HG03103 (cell line): ENCODE data around the gene EIF4H.
"Not testable (repeated sequence)": the region's sequence is repeated elsewhere in the genome, so short reads cannot be mapped to it uniquely, and the experiment has no call there.

ENCODE experiments used
- ATAC-seq: cut with Tn5 transposase; IDR thresholded peaks from one replicate; pipeline ENCODE4 v1.9.1; 2021; ENCODE audit warnings: low read depth; ENCODE audit not compliant: unreplicated experiment

EIF4H gene

GRCh38 chr7:74195968-74196654, 22.0 kb downstream of the EIF4H start:
- not testable (repeated sequence) for ATAC-seq

- ATAC-seq, result no peak
These were observed 23.4 kb downstream of the EIF4H start for GRCh38 chr7:74197449-74198124.

GRCh38 chr7:74199551-74200355, 25.6 kb downstream of the EIF4H start:
- no peak for ATAC-seq

GRCh38 chr7:74202841-74203556, 28.8 kb downstream of the EIF4H start:
- ATAC-seq, result no peak

- no peak for ATAC-seq
These were observed 29.9 kb downstream of the EIF4H start for GRCh38 chr7:74203956-74204618.

- ATAC-seq, result not testable (repeated sequence)
These were observed 31.9 kb downstream of the EIF4H start for GRCh38 chr7:74206052-74206451.

- ATAC-seq, result no peak
These were observed 32.5 kb downstream of the EIF4H start for GRCh38 chr7:74206589-74207120.

- ATAC-seq, result no peak
These were observed 33.4 kb downstream of the EIF4H start for GRCh38 chr7:74207586-74207985.

- not testable (repeated sequence) for ATAC-seq
These were observed 34.1 kb downstream of the EIF4H start for GRCh38 chr7:74208241-74208640.

- ATAC-seq, result no peak
These were observed 38.5 kb downstream of the EIF4H start for GRCh38 chr7:74212661-74213060.

- ATAC-seq, result no peak
These were observed 40.9 kb downstream of the EIF4H start for GRCh38 chr7:74214816-74215630.

- no peak for ATAC-seq
These were observed 41.8 kb downstream of the EIF4H start for GRCh38 chr7:74215921-74216320.

GRCh38 chr7:74216361-74216761, 42.2 kb downstream of the EIF4H start:
- ATAC-seq, result no peak

GRCh38 chr7:74217455-74218342, 43.5 kb downstream of the EIF4H start:
- no peak for ATAC-seq

- ATAC-seq, result no peak
These were observed 44.2 kb downstream of the EIF4H start for GRCh38 chr7:74218343-74218698.

- ATAC-seq, result no peak
These were observed 45.3 kb downstream of the EIF4H start for GRCh38 chr7:74219416-74219815.

- no peak for ATAC-seq
These were observed 46.1 kb downstream of the EIF4H start for GRCh38 chr7:74220229-74220628.

- ATAC-seq, result no peak
These were observed 47.6 kb downstream of the EIF4H start for GRCh38 chr7:74221713-74222112.
